Measurements from ENCODE around the gene NMT1.

- no peak for TF ChIP-seq ZNF24 (IDR thresholded peaks at IDR 0.05)
- no peak for TF ChIP-seq ATF2 (CRISPR knock-in tag; IDR thresholded peaks at IDR 0.05)
- no peak for TF ChIP-seq SP1 (IDR thresholded peaks at IDR 0.05)
- no peak for TF ChIP-seq SP1 (CRISPR knock-in tag; IDR thresholded peaks at IDR 0.05)
- no peak for TF ChIP-seq EZH2 (conservative IDR thresholded peaks at IDR 0.05; ENCODE audit: low read depth, low read length)
- no peak for TF ChIP-seq ATF6 (CRISPR knock-in tag; conservative IDR thresholded peaks at IDR 0.05)
- TF ChIP-seq ZBTB7A (CRISPR knock-in tag; IDR thresholded peaks at IDR 0.05) = no peak
- no peak for TF ChIP-seq POLR2AphosphoS5 (IDR thresholded peaks at IDR 0.05; ENCODE audit: low read depth, low read length)
- TF ChIP-seq SOX6 (IDR thresholded peaks at IDR 0.05) = no peak
- TF ChIP-seq SOX6 (CRISPR knock-in tag; IDR thresholded peaks at IDR 0.05) = no peak
- TF ChIP-seq ZNF180 (CRISPR knock-in tag; IDR thresholded peaks at IDR 0.05; ENCODE audit: borderline replicate concordance, low read depth) = no peak
Measured at GRCh38 chr17:45061606-45062205, 589 bp downstream of the NMT1 start.

Measured in HepG2 (cell line).